ENCODE results near the gene MFSD1. TPM values are rescaled to one million over a fixed set of nuclear protein-coding genes. Genes with fewer than 3 reads are reported as not detected.

The MFSD1 gene
- polyA plus RNA-seq, 4 donors: 18.6 to 54.4 (median 33.1) TPM

DNA sequence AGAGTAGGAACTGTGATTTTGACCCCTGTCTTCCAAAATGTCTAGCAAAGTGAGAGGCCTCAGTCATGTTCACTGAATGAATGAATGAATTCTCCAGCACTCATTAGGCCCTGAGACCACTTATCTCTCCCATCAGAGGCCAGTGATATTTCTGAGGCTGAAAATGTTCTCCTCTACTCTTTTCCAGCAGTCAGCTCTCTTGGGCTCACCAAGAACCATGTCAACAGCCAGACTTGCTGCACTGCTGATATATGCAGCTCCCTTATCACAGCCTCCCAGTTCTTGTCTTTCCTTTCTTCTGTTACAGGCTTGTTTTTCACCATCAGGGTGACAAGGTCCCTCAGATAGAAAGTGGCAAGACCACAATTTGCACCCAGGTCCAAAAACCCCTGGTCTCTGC is 28.7 kb upstream of the MFSD1 start:
- Histone ChIP-seq H3K36me3 (ENCODE audit: control insufficient read depth in 3 of 3, insufficient read depth in 2 of 3, low read depth in 1 of 3, low read length in 3 of 3) (no peaks in the 10 kb centered on the region), H3K27me3 (ENCODE audit: control insufficient read depth in 3 of 3, insufficient read depth in 3 of 3, low read length in 3 of 3) (no peaks in the 10 kb centered on the region), H3K4me3 (ENCODE audit: low read depth in 1 of 3, low read length in 3 of 3) (no peak overlapping the region), H3K27ac (ENCODE audit: low read depth in 1 of 3, low read length in 2 of 3) (no peak overlapping the region), H3K9me3 (ENCODE audit: control insufficient read depth in 2 of 2, insufficient read depth in 1 of 2, low read depth in 1 of 2, low read length in 1 of 2) (no peaks in the 10 kb centered on the region), H3K4me1 (ENCODE audit: control insufficient read depth in 3 of 3, insufficient read depth in 2 of 3, low read depth in 1 of 3, low read length in 2 of 3) (peaks cover 0 to 47% (median 7%) of the 10 kb centered on the region in 3 donors)
- DNase-seq: no peak
- no peak for FAIRE-seq

DNA sequence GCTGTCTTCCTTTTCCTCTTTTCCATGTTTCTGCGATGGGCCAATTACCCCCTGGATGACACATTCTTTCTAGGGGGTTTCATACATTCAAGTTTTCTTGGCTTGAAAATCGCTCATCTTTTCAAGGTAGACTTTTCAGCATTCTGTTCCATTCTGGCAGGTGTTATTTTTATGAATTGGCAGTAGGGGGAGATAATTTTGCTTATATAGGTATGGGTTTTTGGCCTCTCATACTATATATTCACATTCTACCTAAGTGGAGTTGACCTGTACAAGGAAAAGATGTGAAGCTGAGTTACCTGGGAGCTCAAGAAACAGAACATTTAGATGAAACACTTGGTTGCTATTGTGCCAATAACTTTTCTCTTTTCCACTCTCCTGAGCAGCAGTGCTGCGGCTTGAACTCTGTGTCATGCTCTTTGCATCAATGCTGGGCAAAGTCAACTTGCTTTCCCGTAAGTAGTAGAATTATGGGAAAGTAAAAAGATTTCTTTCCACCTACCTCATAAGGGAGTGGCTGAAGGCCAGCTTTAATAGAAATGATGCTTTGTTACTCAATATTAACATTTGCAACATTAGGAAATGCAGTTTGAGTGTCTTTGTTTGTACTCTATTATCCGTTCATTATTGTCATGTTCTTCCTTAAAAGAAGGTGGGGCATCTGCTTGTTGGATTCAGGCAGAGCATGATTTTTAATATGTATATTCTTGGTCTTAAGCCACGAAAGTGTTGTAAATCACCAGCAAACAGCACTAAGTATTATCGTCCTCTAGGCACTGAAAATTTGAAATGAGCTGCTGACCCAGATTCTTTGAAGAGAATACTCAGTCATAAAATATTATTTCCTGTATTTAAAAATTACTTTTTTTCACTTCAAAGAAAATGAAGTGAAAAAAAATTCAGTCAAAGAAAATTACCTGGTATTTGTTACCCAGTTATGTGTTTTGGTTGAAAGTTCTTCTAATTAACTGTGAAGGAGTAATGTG is 27.7 kb upstream of the MFSD1 start:
- WGBS, 3 donors: 66 to 88% (median 85%) methylated on average over 7 of the region's 7 CpGs
- FAIRE-seq: no peak
- Histone ChIP-seq H3K9me3 (ENCODE audit: control insufficient read depth in 2 of 2, insufficient read depth in 1 of 2, low read depth in 1 of 2, low read length in 1 of 2) (no peaks in the 10 kb centered on the region), H3K36me3 (ENCODE audit: control insufficient read depth in 3 of 3, insufficient read depth in 2 of 3, low read depth in 1 of 3, low read length in 3 of 3) (no peaks in the 10 kb centered on the region), H3K27ac (ENCODE audit: low read depth in 1 of 3, low read length in 2 of 3) (peak overlapping the region in 1 of 3 donors; percentile 53), H3K4me3 (ENCODE audit: low read depth in 1 of 3, low read length in 3 of 3) (no peak overlapping the region), H3K27me3 (ENCODE audit: control insufficient read depth in 3 of 3, insufficient read depth in 3 of 3, low read length in 3 of 3) (no peaks in the 10 kb centered on the region), H3K4me1 (ENCODE audit: control insufficient read depth in 3 of 3, insufficient read depth in 2 of 3, low read depth in 1 of 3, low read length in 2 of 3) (peaks cover 0 to 38% (median 7%) of the 10 kb centered on the region in 3 donors)
- DNase-seq: peak in 1 of 2 donors; percentile 65

DNA sequence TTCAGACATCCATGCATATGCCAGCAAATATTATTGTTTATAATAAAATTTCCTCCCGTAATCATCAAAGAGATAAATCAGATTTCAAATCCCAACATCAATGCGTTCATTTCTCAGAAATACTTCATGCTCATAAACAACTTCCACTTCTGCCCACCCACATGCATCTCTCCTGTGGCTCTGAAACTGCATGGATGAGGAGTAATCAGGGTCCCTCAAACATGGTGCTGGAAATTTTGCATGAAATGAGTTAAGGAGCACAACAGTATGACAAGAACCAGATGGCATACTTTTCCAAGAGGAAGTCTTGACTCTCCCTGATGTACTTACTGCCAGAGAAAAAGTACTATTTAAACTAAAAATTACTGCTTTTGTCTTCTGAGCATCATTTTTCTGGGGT is 26.9 kb upstream of the MFSD1 start:
- peak overlapping the region in 1 of 3 donors; percentile 53 for H3K27ac ChIP-seq (ENCODE audit: low read depth in 1 of 3, low read length in 2 of 3)
- no peak for DNase-seq

DNA sequence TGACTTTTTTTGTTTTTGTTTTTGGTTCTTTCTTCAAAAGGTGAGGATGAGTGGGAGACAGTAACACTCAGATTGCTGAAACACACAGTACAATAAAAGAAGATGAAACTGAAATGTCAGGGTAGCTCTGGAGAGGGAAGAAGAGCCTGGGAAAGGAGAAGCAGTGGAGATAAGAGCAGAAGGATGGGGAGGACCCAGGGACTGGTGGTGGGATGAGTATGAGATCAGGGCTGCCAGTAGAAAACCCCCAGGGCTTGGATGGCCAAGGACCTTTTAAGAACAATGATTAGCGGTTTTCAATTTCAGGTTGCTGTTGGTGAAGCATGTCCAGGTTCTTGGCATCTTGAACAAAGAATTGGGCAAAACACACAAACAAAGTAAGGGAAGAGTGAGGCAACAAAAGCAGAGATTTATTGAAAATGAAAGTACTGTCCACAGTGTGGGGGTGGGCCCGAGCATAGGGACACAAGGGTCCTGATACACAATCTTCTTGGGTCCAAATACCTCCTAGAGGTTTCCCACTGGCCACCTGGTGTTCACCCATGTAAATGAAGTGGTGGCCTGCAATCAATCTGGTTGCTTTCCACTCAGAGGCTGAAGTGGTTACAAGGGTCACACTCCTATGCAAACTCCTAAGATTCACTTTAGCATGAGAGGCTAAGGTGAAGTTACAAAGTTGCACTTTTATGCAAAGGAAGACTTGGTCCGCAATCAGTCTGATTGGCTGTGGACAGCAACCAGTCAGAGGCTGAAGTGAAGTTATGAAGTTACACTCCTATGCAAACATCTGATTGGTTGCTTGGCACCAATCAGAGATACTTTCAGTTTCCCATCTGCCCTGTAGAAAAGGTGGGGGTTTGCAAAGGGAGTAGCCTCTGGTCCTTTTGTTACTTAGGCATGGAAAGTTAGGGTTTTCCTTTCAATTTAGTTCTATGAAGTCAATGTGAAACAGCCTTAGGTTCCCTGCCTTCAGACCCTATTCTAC is 26.1 kb upstream of the MFSD1 start:
- no peaks in the 10 kb centered on the region for H3K9me3 ChIP-seq (ENCODE audit: control insufficient read depth in 2 of 2, insufficient read depth in 1 of 2, low read depth in 1 of 2, low read length in 1 of 2)
- no peaks in the 10 kb centered on the region for H3K36me3 ChIP-seq (ENCODE audit: control insufficient read depth in 3 of 3, insufficient read depth in 2 of 3, low read depth in 1 of 3, low read length in 3 of 3)
- DNase-seq: peak in 1 of 2 donors; percentile 11
- 88 to 90% (median 89%) methylated on average over 3 of the region's 3 CpGs for WGBS, 3 donors
- no peaks in the 10 kb centered on the region for H3K27me3 ChIP-seq (ENCODE audit: control insufficient read depth in 3 of 3, insufficient read depth in 3 of 3, low read length in 3 of 3)
- no peak for FAIRE-seq
- peak overlapping the region in 2 of 3 donors; percentile 30 to 36 for H3K27ac ChIP-seq (ENCODE audit: low read depth in 1 of 3, low read length in 2 of 3)
- H3K4me3 ChIP-seq (ENCODE audit: low read depth in 1 of 3, low read length in 3 of 3): no peak overlapping the region
- H3K4me1 ChIP-seq (ENCODE audit: control insufficient read depth in 3 of 3, insufficient read depth in 2 of 3, low read depth in 1 of 3, low read length in 2 of 3): peaks cover 0 to 30% (median 7%) of the 10 kb centered on the region in 3 donors

More for the DNA sequence above, 26.9 kb upstream of the MFSD1 start:
- Histone ChIP-seq H3K36me3 (ENCODE audit: control insufficient read depth in 3 of 3, insufficient read depth in 2 of 3, low read depth in 1 of 3, low read length in 3 of 3) (no peaks in the 10 kb centered on the region), H3K4me3 (ENCODE audit: low read depth in 1 of 3, low read length in 3 of 3) (no peak overlapping the region), H3K4me1 (ENCODE audit: control insufficient read depth in 3 of 3, insufficient read depth in 2 of 3, low read depth in 1 of 3, low read length in 2 of 3) (peaks cover 0 to 32% (median 7%) of the 10 kb centered on the region in 3 donors), H3K27me3 (ENCODE audit: control insufficient read depth in 3 of 3, insufficient read depth in 3 of 3, low read length in 3 of 3) (no peaks in the 10 kb centered on the region), H3K9me3 (ENCODE audit: control insufficient read depth in 2 of 2, insufficient read depth in 1 of 2, low read depth in 1 of 2, low read length in 1 of 2) (no peaks in the 10 kb centered on the region)
- no peak for FAIRE-seq
- 71 to 90% (median 80%) methylated on average over 2 of the region's 2 CpGs for WGBS, 3 donors

DNA sequence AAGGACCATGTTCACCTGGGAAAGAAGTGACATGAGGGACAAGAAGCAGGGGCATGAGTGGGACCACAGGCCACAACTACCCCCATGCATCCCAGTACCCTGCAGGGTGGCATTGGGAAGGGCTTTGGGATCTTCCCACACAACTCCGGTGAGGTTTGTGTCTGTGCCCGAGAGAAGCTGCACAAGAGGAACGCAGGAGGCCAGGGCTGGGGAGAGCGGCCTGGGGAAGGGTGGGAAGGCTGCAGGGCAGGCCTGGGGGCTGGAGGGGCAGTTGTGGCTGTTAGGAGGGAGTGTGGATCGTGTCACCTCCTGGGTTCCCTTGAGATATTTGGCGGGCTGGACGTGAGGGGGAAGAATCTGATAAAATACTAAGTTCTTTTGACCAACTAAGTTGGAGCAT is 25.3 kb upstream of the MFSD1 start:
- FAIRE-seq (no peak), DNase-seq (no peak)
- H3K9me3 ChIP-seq (ENCODE audit: control insufficient read depth in 2 of 2, insufficient read depth in 1 of 2, low read depth in 1 of 2, low read length in 1 of 2): no peaks in the 10 kb centered on the region
- H3K4me1 ChIP-seq (ENCODE audit: control insufficient read depth in 3 of 3, insufficient read depth in 2 of 3, low read depth in 1 of 3, low read length in 2 of 3): peaks cover 0 to 36% (median 7%) of the 10 kb centered on the region in 3 donors
- H3K36me3 ChIP-seq (ENCODE audit: control insufficient read depth in 3 of 3, insufficient read depth in 2 of 3, low read depth in 1 of 3, low read length in 3 of 3): no peaks in the 10 kb centered on the region
- peak overlapping the region in 2 of 3 donors; percentile 13 to 40 for H3K27ac ChIP-seq (ENCODE audit: low read depth in 1 of 3, low read length in 2 of 3)
- no peak overlapping the region for H3K4me3 ChIP-seq (ENCODE audit: low read depth in 1 of 3, low read length in 3 of 3)
- 87 to 95% (median 91%) methylated on average over 7 of the region's 7 CpGs for WGBS, 3 donors
- no peaks in the 10 kb centered on the region for H3K27me3 ChIP-seq (ENCODE audit: control insufficient read depth in 3 of 3, insufficient read depth in 3 of 3, low read length in 3 of 3)

GRCh38 chr3:158777161-158777873 is 24.5 kb upstream of the MFSD1 start:
- H3K36me3 ChIP-seq (ENCODE audit: control insufficient read depth in 3 of 3, insufficient read depth in 2 of 3, low read depth in 1 of 3, low read length in 3 of 3): no peaks in the 10 kb centered on the region
- peaks cover 0 to 38% (median 7%) of the 10 kb centered on the region in 3 donors for H3K4me1 ChIP-seq (ENCODE audit: control insufficient read depth in 3 of 3, insufficient read depth in 2 of 3, low read depth in 1 of 3, low read length in 2 of 3)
- no peaks in the 10 kb centered on the region for H3K9me3 ChIP-seq (ENCODE audit: control insufficient read depth in 2 of 2, insufficient read depth in 1 of 2, low read depth in 1 of 2, low read length in 1 of 2)
- WGBS, 3 donors: 71 to 80% (median 80%) methylated on average over 3 of the region's 3 CpGs
- no peaks in the 10 kb centered on the region for H3K27me3 ChIP-seq (ENCODE audit: control insufficient read depth in 3 of 3, insufficient read depth in 3 of 3, low read length in 3 of 3)
- no peak overlapping the region for H3K4me3 ChIP-seq (ENCODE audit: low read depth in 1 of 3, low read length in 3 of 3)
- peak overlapping the region in 2 of 3 donors; percentile 29 to 72 for H3K27ac ChIP-seq (ENCODE audit: low read depth in 1 of 3, low read length in 2 of 3)
- no peak for DNase-seq
- no peak for FAIRE-seq

DNA sequence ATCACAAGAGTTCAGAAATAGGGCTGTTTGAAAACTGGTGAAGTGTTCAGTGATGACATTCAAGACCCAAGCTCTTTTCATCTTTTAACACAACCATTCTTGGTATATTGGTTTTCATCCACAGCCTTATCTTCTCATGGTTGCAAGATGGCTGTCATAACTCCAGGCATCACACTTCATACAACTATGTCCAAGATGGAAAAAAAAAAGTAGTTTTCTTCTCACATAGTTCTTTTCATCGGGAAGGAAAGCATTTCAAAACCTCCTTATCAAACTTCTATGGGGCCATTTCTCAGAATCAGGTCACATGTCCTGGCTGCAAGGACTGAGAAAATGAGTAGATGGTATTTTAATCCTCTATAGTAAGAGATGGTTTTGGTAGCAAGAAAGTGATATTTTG is 21.1 kb upstream of the MFSD1 start:
- Histone ChIP-seq H3K36me3 (ENCODE audit: control insufficient read depth in 3 of 3, insufficient read depth in 2 of 3, low read depth in 1 of 3, low read length in 3 of 3) (no peaks in the 10 kb centered on the region), H3K9me3 (ENCODE audit: control insufficient read depth in 2 of 2, insufficient read depth in 1 of 2, low read depth in 1 of 2, low read length in 1 of 2) (no peaks in the 10 kb centered on the region), H3K27ac (ENCODE audit: low read depth in 1 of 3, low read length in 2 of 3) (peak overlapping the region in 1 of 3 donors; percentile 13), H3K4me3 (ENCODE audit: low read depth in 1 of 3, low read length in 3 of 3) (no peak overlapping the region), H3K4me1 (ENCODE audit: control insufficient read depth in 3 of 3, insufficient read depth in 2 of 3, low read depth in 1 of 3, low read length in 2 of 3) (peaks cover 0 to 26% (median 6%) of the 10 kb centered on the region in 3 donors), H3K27me3 (ENCODE audit: control insufficient read depth in 3 of 3, insufficient read depth in 3 of 3, low read length in 3 of 3) (no peaks in the 10 kb centered on the region)
- FAIRE-seq: no peak
- 42 to 74% (median 72%) methylated on average over 1 of the region's 1 CpG for WGBS, 3 donors
- no peak for DNase-seq
